HepG2 (cell line): ENCODE measurements around the gene ALKBH5. TPM values are rescaled to one million over a fixed set of nuclear protein-coding genes. Genes with fewer than 3 reads are reported as not detected.

Experiments used
- AHDC1 ChIP-seq: sonication (generic); formaldehyde crosslinking; IDR thresholded peaks from 2 replicates; pipeline ENCODE4 v1.5.1; 2020; ENCODE audit warnings: mild to moderate bottlenecking, missing genetic modification reagents, borderline replicate concordance
- ATF1 ChIP-seq: IDR thresholded peaks from 2 replicates; pipeline ENCODE4 v1.6.1; 2016; ENCODE audit warnings: mild to moderate bottlenecking, control low read depth
- E2F5 ChIP-seq: sonication (generic); formaldehyde crosslinking; conservative IDR thresholded peaks from 2 replicates; pipeline ENCODE4 v1.4.0; 2020; ENCODE audit warnings: missing genetic modification reagents
- GABPA ChIP-seq, 2 experiments: IDR thresholded peaks; 2 replicates each; pipeline ENCODE4 v1.6.1; 2011 to 2016; ENCODE audit warnings: low read depth in 2 of 2, low read length in 1 of 2, missing biosample characterization in 1 of 2, missing genetic modification characterization in 1 of 2
- HMGA1 ChIP-seq: sonication (generic); formaldehyde crosslinking; conservative IDR thresholded peaks from 2 replicates; pipeline ENCODE4 v1.4.0; 2020; ENCODE audit warnings: missing genetic modification reagents
- KAT8 ChIP-seq: IDR thresholded peaks from 2 replicates; pipeline ENCODE4 v1.6.1; 2016; ENCODE audit warnings: missing genetic modification reagents, missing compliant biosample characterization
- MED1 ChIP-seq: sonication (generic); formaldehyde crosslinking; IDR thresholded peaks from 2 replicates; pipeline ENCODE4 v1.4.0; 2020; ENCODE audit warnings: missing genetic modification reagents
- MTF2 ChIP-seq: sonication (generic); formaldehyde crosslinking; IDR thresholded peaks from 2 replicates; pipeline ENCODE4 v1.5.0; 2020; ENCODE audit warnings: missing genetic modification reagents, borderline replicate concordance
- NCOA1 ChIP-seq: sonication (generic); formaldehyde crosslinking; IDR thresholded peaks from 2 replicates; pipeline ENCODE4 v1.9.0; 2021; ENCODE audit warnings: missing genetic modification reagents
- NR0B2 ChIP-seq: sonication (generic); formaldehyde crosslinking; IDR thresholded peaks from 2 replicates; pipeline ENCODE4 v1.4.0; 2020; ENCODE audit warnings: mild to moderate bottlenecking, missing genetic modification reagents
- NR3C1 ChIP-seq: sonication (generic); formaldehyde crosslinking; IDR thresholded peaks from 2 replicates; pipeline ENCODE4 v1.4.0; 2020; ENCODE audit warnings: missing genetic modification reagents
- PRPF4 ChIP-seq: fragments of 200-400 bp; formaldehyde crosslinking; IDR thresholded peaks from 2 replicates; pipeline ENCODE4 v1.6.1; 2016; ENCODE audit warnings: low read length, low read depth; ENCODE audit not compliant: poor library complexity, severe bottlenecking
- RAD51 ChIP-seq: fragments of 450-650 bp; IDR thresholded peaks from 2 replicates; pipeline ENCODE4 v1.6.1; 2016; ENCODE audit warnings: borderline replicate concordance
- REXO4 ChIP-seq: sonication (generic); formaldehyde crosslinking; IDR thresholded peaks from 2 replicates; pipeline ENCODE4 v1.8.0; 2022; ENCODE audit warnings: missing genetic modification reagents, mild to moderate bottlenecking, borderline replicate concordance
- RFX5 ChIP-seq: IDR thresholded peaks from 2 replicates; pipeline ENCODE4 v1.6.1; 2011; ENCODE audit warnings: low read depth, low read length, improper control_type of control experiment
- STAT6 ChIP-seq: sonication (generic); formaldehyde crosslinking; IDR thresholded peaks from 2 replicates; pipeline ENCODE4 v1.4.0; 2020; ENCODE audit warnings: missing genetic modification reagents, mild to moderate bottlenecking, borderline replicate concordance
- TBX2 ChIP-seq: sonication (generic); formaldehyde crosslinking; IDR thresholded peaks from 2 replicates; pipeline ENCODE4 v1.5.0; 2020; ENCODE audit warnings: missing genetic modification reagents, mild to moderate bottlenecking, borderline replicate concordance
- ZC3H4 ChIP-seq: sonication (generic); formaldehyde crosslinking; IDR thresholded peaks from 2 replicates; pipeline ENCODE4 v1.4.0; 2020; ENCODE audit warnings: missing genetic modification reagents, borderline replicate concordance
- ZFP36L2 ChIP-seq: sonication (generic); formaldehyde crosslinking; IDR thresholded peaks from 2 replicates; pipeline ENCODE4 v1.4.0; 2020; ENCODE audit warnings: missing genetic modification reagents
- ZMYM2 ChIP-seq: sonication (generic); formaldehyde crosslinking; IDR thresholded peaks from 2 replicates; pipeline ENCODE4 v1.8.0; 2022; ENCODE audit warnings: mild to moderate bottlenecking, missing genetic modification reagents
- ZNF766 ChIP-seq: sonication (generic); formaldehyde crosslinking; IDR thresholded peaks from 2 replicates; pipeline ENCODE4 v1.5.0; 2020; ENCODE audit warnings: missing genetic modification reagents, borderline replicate concordance
- ZNF83 ChIP-seq: sonication (generic); formaldehyde crosslinking; IDR thresholded peaks from 2 replicates; pipeline ENCODE4 v1.4.0; 2020; ENCODE audit warnings: missing genetic modification reagents, mild to moderate bottlenecking, borderline replicate concordance
- polyA plus RNA-seq, 8 experiments: library from polyadenylated mRNA; depleted of rRNA in 3 of 8; stranded (reverse) in 7 of 8; unstranded in 1 of 8; fragments of >200 nt; fragmentation: Illumina TruSeq in 4 of 8; extraction: Trizol in 4 of 8; gene quantifications; 2 replicates each; pipeline versions ENCODE4 v1.2.1 to v1.2.3, GENCODE V29; 2011 to 2016; ENCODE audit warnings: low read depth in 4 of 8, missing spikeins in 1 of 8, mixed read lengths in 1 of 8; ENCODE audit not compliant: insufficient read depth in 1 of 8
- total RNA-seq, 5 experiments: library from RNA; depleted of rRNA; stranded (reverse); fragments of >200 nt; fragmentation: Illumina TruSeq; extraction: Trizol; gene quantifications; 2 replicates each; pipeline ENCODE4 v1.2.3, GENCODE V29; 2016; ENCODE audit warnings: low read depth in 1 of 5

ALKBH5 gene
- total and polyA plus RNA-seq, 2 of the 13 experiments (the other 11 are each of a cell fraction or from before 2014, with no cell fraction given) = 68.9 to 76.9 TPM

GRCh38 chr17:18191236-18191667 is 7.6 kb downstream of the ALKBH5 start (continued):
- TF ChIP-seq STAT6 (CRISPR knock-in tag) = no peak
- no peak for TF ChIP-seq GABPA (IDR thresholded peaks at IDR 0.05; ENCODE audit: low read depth, low read length)
- TF ChIP-seq GABPA (CRISPR knock-in tag; IDR thresholded peaks at IDR 0.05; ENCODE audit: low read depth) = 0 out of 2 replicates have a peak, but pooled peaks have one; percentile 46
- peak; percentile 33; the same call in 1 of the 2 replicates for TF ChIP-seq MED1 (CRISPR knock-in tag)
- no peak for TF ChIP-seq ZNF766 (CRISPR knock-in tag)
- no peak for TF ChIP-seq PRPF4
- TF ChIP-seq ATF1 (CRISPR knock-in tag) = no peak
- no peak for TF ChIP-seq TBX2 (CRISPR knock-in tag)
- peak; percentile 55; the same call in 1 of the 2 replicates for TF ChIP-seq AHDC1 (CRISPR knock-in tag)
- TF ChIP-seq HMGA1 (CRISPR knock-in tag) = no peak
- no peak for TF ChIP-seq ZFP36L2
- no peak for TF ChIP-seq ZC3H4 (CRISPR knock-in tag)
- no peak for TF ChIP-seq RFX5
- TF ChIP-seq NCOA1 (CRISPR knock-in tag) = no peak
- TF ChIP-seq E2F5 (CRISPR knock-in tag) = no peak
- peak; percentile 36; the same call in 1 of the 2 replicates for TF ChIP-seq KAT8 (CRISPR knock-in tag)
- TF ChIP-seq REXO4 (CRISPR knock-in tag) = no peak
- TF ChIP-seq MTF2 (CRISPR knock-in tag) = no peak
- TF ChIP-seq NR3C1 (CRISPR knock-in tag) = no peak
- peak; percentile 24; the same call in 1 of the 2 replicates for TF ChIP-seq NR0B2
- TF ChIP-seq RAD51 = no peak
- TF ChIP-seq ZMYM2 (CRISPR knock-in tag) = no peak
- no peak for TF ChIP-seq ZNF83 (CRISPR knock-in tag)
